Central memory CD8-positive, alpha-beta T cell (primary cell): ENCODE data around the gene AK1.

ENCODE experiments used
- ATAC-seq: fragments of 150-1000 bp; cut with Tn5 transposase; replicated peaks from 2 replicates; pipeline ENCODE4 v1.10.0; 2022; ENCODE audit warnings: mild to moderate bottlenecking, moderate FRiP score, moderate number of reproducible peaks; ENCODE audit not compliant: poor library complexity, severe bottlenecking; ENCODE audit errors: extremely low read depth
- DNase-seq, 2 donors: peaks; one replicate each; pipeline ENCODE4 v3.0.0; 2021; ENCODE audit warnings: low spot score in 2 of 2
- H3K27ac Mint-ChIP-seq: one replicate; pipeline ENCODE4 v1.8.0; 2022; ENCODE audit warnings: low read depth, mild to moderate bottlenecking, moderate library complexity, mixed read lengths
- H3K27me3 Mint-ChIP-seq: one replicate; pipeline ENCODE4 v1.8.0; 2022; ENCODE audit warnings: mixed read lengths
- H3K36me3 Mint-ChIP-seq: one replicate; pipeline ENCODE4 v1.8.0; 2022; ENCODE audit warnings: mild to moderate bottlenecking, moderate library complexity, mixed read lengths; ENCODE audit not compliant: insufficient read depth
- H3K4me1 Mint-ChIP-seq: one replicate; pipeline ENCODE4 v1.8.0; 2022; ENCODE audit warnings: mixed read lengths
- H3K4me3 Mint-ChIP-seq: one replicate; pipeline ENCODE4 v1.8.0; 2022; ENCODE audit warnings: mild to moderate bottlenecking, moderate library complexity, mixed read lengths
- H3K9me3 Mint-ChIP-seq: one replicate; pipeline ENCODE4 v1.8.0; 2022; ENCODE audit warnings: mixed read lengths

Gene AK1

DNA sequence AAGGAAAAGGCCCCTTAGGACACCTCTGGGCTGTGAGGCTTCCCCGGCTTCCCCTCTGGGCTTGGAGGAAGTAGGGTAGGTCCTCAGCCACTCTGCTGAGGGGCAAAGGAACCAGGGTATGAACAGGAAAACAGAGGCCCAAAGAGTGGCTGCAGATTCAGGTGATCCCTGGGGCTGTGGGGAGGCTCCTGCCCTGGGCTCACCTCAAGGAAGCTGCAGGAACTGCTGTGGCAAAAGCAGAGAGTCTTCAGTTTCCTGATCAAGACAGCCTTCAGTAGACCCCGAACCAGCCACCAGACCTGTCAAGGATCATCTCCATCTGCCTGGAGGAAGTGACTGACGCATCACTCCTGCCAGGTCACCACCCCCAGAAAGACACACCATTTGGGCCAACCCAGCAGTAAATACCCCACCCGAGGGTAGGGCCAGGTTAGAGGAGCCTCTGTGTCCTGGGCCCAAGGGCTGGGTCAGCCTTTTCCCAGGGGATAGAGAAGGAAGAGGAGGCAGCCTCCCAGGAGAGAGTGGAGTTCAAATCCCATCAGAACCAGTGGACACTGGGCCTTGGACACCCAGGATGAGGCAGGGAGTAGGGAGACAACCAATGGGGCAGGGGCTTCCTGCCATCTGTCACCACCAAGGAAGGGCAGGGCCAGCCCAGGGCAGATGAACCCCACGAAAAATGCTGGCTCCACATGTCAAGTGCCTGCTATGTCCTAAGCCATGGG is 27.7 kb upstream of the AK1 start:
- peaks cover 34% of the 10 kb centered on the region for H3K4me1 Mint-ChIP-seq
- H3K36me3 Mint-ChIP-seq, result peaks cover 36% of the 10 kb centered on the region
- H3K4me3 Mint-ChIP-seq, result peak overlapping the region; percentile 94
- ATAC-seq (peak; percentile 64), DNase-seq (peak; percentile 40 to 71)
- H3K27ac Mint-ChIP-seq, result peak overlapping the region; percentile 100
- H3K9me3 Mint-ChIP-seq, result no peaks in the 10 kb centered on the region
- H3K27me3 Mint-ChIP-seq, result no peaks in the 10 kb centered on the region

DNA sequence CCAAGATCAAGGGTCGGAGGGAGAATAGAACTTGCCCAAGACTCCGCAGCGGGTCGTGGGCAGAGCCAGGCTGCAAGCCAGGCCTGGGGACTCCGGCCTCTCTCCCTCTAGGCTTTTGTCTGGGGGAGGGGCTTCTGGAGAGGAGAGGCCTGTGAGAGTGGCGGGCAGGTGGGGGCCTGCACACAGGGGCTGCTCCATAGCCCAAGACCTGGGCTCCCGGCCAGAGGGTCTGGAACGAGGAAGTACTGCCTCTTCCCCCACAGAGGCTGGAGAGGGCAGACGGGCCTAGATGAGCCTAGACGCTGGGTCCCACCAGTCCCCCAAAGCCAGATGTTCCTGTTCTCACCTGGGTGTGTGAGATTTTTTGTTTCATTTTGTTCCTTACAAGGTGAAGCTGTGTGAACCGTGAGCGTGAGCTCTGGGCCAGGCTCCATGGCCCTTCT is 27.1 kb upstream of the AK1 start:
- peak overlapping the region; percentile 100 for H3K27ac Mint-ChIP-seq
- DNase-seq (no peak), ATAC-seq (no peak)
- H3K4me1 Mint-ChIP-seq, result peaks cover 34% of the 10 kb centered on the region
- H3K4me3 Mint-ChIP-seq, result peak overlapping the region; percentile 94
- peaks cover 38% of the 10 kb centered on the region for H3K36me3 Mint-ChIP-seq
- no peaks in the 10 kb centered on the region for H3K9me3 Mint-ChIP-seq
- no peaks in the 10 kb centered on the region for H3K27me3 Mint-ChIP-seq

- H3K9me3 Mint-ChIP-seq, result no peaks in the 10 kb centered on the region
- H3K36me3 Mint-ChIP-seq, result peaks cover 38% of the 10 kb centered on the region
- no peak for ATAC-seq
- DNase-seq, result peak in 1 of 2 donors; percentile 41
- peak overlapping the region; percentile 100 for H3K27ac Mint-ChIP-seq
- peak overlapping the region; percentile 94 for H3K4me3 Mint-ChIP-seq
- peaks cover 34% of the 10 kb centered on the region for H3K4me1 Mint-ChIP-seq
- no peaks in the 10 kb centered on the region for H3K27me3 Mint-ChIP-seq
Measured at GRCh38 chr9:127903557-127904475, 26.3 kb upstream of the AK1 start.

DNA sequence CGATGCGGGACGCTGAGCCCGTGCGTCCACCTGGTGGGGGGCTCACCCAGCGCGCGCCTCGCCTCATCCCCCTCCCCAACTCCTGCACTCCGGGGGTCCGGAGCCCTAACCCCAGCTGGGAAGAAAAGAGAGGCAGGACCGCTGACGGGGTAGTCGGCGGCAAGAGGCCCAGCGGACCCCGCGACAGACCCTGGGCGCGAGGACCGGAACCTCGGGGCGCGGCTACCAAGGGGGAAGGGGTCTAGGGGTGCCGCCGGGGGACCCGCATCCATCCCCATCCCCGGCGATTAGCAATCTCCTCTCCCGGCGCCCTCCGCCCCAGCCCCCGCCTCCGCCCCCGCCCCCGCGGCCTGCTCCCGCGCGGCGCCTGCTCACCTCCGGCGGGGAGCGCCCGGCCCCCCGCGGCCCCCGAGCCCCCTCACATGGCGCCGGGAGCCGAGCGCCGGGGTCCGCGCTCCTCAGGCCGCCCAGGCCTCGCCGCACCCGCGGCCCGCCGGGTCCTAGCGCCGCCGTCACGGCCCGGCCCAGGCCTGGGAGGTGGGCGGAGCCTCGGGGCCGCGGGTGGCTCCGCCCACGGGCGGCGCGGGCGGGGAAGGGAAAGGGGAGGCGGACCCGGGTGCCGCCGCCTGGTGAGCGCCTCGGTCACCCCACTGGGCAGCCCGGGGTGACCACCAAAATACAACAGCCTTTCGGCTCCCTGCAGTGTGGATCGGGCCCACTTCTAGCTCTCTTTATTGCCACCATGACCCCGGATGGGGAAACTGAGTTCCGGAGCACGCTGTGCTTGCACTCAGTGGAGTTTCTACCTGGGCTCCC is 21.9 kb upstream of the AK1 start, which contains the start of gene ST6GALNAC6:
Gene ST6GALNAC6, minus strand, starts transcription at position 476 of the 816 bp plus-strand sequence. CDS start 1,622 bp downstream, outside the sequence.
- Mint-ChIP-seq H3K27ac (peak within 1 kb of the TSS; percentile 86), H3K9me3 (no peaks in the 10 kb centered on the region), H3K36me3 (peaks cover 33% of the 10 kb centered on the region), H3K4me3 (peak within 1 kb of the TSS; percentile 91), H3K27me3 (no peaks in the 10 kb centered on the region), H3K4me1 (peaks cover 30% of the 10 kb centered on the region)
- ATAC-seq, result peak; percentile 75
- DNase-seq, result peak in 1 of 2 donors; percentile 35

GRCh38 chr9:127898433-127899127 is 21.1 kb upstream of the AK1 start:
- H3K9me3 Mint-ChIP-seq, result no peaks in the 10 kb centered on the region
- ATAC-seq (no peak), DNase-seq (no peak)
- H3K27ac Mint-ChIP-seq, result peak overlapping the region; percentile 82
- peak overlapping the region; percentile 91 for H3K4me3 Mint-ChIP-seq
- H3K27me3 Mint-ChIP-seq, result no peaks in the 10 kb centered on the region
- peaks cover 30% of the 10 kb centered on the region for H3K4me1 Mint-ChIP-seq
- peaks cover 35% of the 10 kb centered on the region for H3K36me3 Mint-ChIP-seq

- DNase-seq, result no peak
- H3K27me3 Mint-ChIP-seq, result no peaks in the 10 kb centered on the region
- peak overlapping the region; percentile 72 for H3K27ac Mint-ChIP-seq
- ATAC-seq, result peak; percentile 15
- H3K4me1 Mint-ChIP-seq, result peaks cover 37% of the 10 kb centered on the region
- H3K4me3 Mint-ChIP-seq, result peak overlapping the region; percentile 91
- H3K9me3 Mint-ChIP-seq, result no peaks in the 10 kb centered on the region
- peaks cover 44% of the 10 kb centered on the region for H3K36me3 Mint-ChIP-seq
Measured at GRCh38 chr9:127897193-127897692, 19.8 kb upstream of the AK1 start.

DNA sequence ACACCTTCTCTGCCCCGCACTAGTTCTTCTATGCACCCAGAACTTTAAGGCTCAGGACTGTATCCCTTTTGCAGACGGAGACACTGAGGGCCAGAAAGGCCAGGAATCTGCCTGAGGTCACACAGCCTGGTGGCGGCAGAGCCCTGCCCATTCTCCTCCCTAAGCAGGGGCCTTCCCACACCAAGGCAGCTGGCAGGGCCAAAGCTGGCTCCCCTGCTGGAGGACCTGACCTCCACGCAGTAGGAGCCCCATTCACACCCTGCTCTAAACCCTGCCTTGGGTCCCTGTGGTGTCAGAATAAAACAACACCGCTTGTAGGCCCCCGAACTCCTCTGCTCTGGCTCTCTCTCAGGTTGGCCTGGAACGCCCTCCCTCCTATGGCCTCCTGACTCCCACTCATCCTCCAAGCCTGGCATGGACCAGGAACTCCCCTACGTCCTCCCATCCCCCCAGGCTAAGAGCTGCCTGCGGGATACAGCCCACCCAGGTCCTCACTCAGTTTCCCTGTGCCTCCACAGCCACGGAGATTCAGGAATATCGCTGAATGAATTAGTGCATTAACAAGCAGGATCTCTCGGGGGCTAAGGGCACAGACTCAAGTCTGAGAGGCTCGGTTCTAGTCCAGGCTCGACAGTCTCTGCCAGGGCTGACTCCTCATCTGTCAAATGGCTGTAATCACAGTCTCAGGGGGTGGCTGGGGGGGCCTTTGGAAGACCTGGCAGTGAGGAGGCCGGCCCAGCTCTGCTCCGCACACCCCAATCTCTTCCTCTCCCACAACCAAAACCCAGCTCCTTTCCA is 19.1 kb upstream of the AK1 start:
- H3K4me3 Mint-ChIP-seq, result peak overlapping the region; percentile 91
- H3K27ac Mint-ChIP-seq, result no peak overlapping the region
- no peaks in the 10 kb centered on the region for H3K27me3 Mint-ChIP-seq
- H3K4me1 Mint-ChIP-seq, result peaks cover 39% of the 10 kb centered on the region
- no peak for ATAC-seq
- peaks cover 40% of the 10 kb centered on the region for H3K36me3 Mint-ChIP-seq
- no peaks in the 10 kb centered on the region for H3K9me3 Mint-ChIP-seq
- DNase-seq, result no peak

GRCh38 chr9:127895811-127896210 is 18.3 kb upstream of the AK1 start:
- no peaks in the 10 kb centered on the region for H3K27me3 Mint-ChIP-seq
- H3K4me3 Mint-ChIP-seq, result no peak overlapping the region
- H3K9me3 Mint-ChIP-seq, result no peaks in the 10 kb centered on the region
- peaks cover 41% of the 10 kb centered on the region for H3K4me1 Mint-ChIP-seq
- DNase-seq, result no peak
- no peak for ATAC-seq
- no peak overlapping the region for H3K27ac Mint-ChIP-seq
- peaks cover 43% of the 10 kb centered on the region for H3K36me3 Mint-ChIP-seq

- H3K36me3 Mint-ChIP-seq, result peaks cover 56% of the 10 kb centered on the region
- H3K4me3 Mint-ChIP-seq, result no peak overlapping the region
- no peak for ATAC-seq
- H3K9me3 Mint-ChIP-seq, result no peaks in the 10 kb centered on the region
- H3K27me3 Mint-ChIP-seq, result no peaks in the 10 kb centered on the region
- DNase-seq, result no peak
- H3K4me1 Mint-ChIP-seq, result peaks cover 35% of the 10 kb centered on the region
- H3K27ac Mint-ChIP-seq, result no peak overlapping the region
Measured at GRCh38 chr9:127893392-127893791, 15.9 kb upstream of the AK1 start.

GRCh38 chr9:127892831-127893230 is 15.4 kb upstream of the AK1 start:
- ATAC-seq, result no peak
- H3K27me3 Mint-ChIP-seq, result no peaks in the 10 kb centered on the region
- peak overlapping the region; percentile 52 for H3K27ac Mint-ChIP-seq
- no peaks in the 10 kb centered on the region for H3K9me3 Mint-ChIP-seq
- no peak for DNase-seq
- no peak overlapping the region for H3K4me3 Mint-ChIP-seq
- H3K36me3 Mint-ChIP-seq, result peaks cover 59% of the 10 kb centered on the region
- peaks cover 34% of the 10 kb centered on the region for H3K4me1 Mint-ChIP-seq

DNA sequence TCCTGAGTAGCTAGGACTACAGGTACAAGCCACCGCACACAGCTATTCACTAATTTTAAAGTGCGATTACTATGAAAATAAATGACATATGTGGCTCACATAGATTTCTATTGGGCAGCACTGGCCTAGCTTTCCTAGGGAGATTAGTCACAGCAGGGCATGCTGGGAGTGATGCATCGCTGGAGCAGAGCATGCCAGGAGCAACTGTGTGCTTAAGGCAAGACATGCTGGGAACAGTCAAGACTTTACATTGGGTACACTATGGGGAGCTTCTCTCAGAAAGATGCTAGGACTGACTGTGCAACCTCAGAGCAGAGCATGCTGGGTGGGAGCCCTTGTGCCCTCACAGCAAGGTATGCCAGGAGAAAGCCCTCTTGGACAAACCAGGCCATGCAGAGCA is 12.6 kb upstream of the AK1 start:
- H3K4me1 Mint-ChIP-seq, result peaks cover 38% of the 10 kb centered on the region
- no peaks in the 10 kb centered on the region for H3K27me3 Mint-ChIP-seq
- DNase-seq, result no peak
- H3K36me3 Mint-ChIP-seq, result peaks cover 61% of the 10 kb centered on the region
- no peak overlapping the region for H3K27ac Mint-ChIP-seq
- no peak overlapping the region for H3K4me3 Mint-ChIP-seq
- no peak for ATAC-seq
- no peaks in the 10 kb centered on the region for H3K9me3 Mint-ChIP-seq
